Measurements from ENCODE around the gene JMJD7.

DNA sequence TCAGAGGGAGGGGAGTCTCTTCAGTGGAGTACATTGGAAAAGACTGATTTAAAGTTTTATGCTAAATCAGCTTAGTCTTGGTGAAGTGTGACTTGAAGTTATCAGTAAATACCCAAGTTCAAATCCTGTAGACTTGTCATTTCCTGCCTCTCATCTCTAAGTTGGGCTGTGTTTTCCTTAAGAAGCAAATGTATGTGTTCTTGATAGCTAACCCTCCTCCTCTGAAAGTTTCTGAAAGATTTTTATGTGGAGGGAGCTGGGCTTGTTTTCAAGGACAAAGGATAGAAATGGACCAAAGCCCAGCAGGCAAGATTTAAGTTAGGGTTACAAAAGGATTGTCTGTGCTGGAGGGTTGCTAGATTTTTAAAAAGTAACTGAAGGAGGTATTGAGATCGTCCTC, 49.4 kb upstream of the JMJD7 start:
- TF ChIP-seq REST (IDR thresholded peaks at IDR 0.05; ENCODE audit: low read depth), result no peak
- TF ChIP-seq, protein P1, sequence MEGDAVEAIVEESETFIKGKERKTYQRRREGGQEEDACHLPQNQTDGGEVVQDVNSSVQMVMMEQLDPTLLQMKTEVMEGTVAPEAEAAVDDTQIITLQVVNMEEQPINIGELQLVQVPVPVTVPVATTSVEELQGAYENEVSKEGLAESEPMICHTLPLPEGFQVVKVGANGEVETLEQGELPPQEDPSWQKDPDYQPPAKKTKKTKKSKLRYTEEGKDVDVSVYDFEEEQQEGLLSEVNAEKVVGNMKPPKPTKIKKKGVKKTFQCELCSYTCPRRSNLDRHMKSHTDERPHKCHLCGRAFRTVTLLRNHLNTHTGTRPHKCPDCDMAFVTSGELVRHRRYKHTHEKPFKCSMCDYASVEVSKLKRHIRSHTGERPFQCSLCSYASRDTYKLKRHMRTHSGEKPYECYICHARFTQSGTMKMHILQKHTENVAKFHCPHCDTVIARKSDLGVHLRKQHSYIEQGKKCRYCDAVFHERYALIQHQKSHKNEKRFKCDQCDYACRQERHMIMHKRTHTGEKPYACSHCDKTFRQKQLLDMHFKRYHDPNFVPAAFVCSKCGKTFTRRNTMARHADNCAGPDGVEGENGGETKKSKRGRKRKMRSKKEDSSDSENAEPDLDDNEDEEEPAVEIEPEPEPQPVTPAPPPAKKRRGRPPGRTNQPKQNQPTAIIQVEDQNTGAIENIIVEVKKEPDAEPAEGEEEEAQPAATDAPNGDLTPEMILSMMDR (IDR thresholded peaks at IDR 0.05 in 2 of 3, conservative IDR thresholded peaks at IDR 0.05 in 1 of 3; ENCODE audit: borderline replicate concordance in 1 of 3, insufficient read depth in 1 of 3, low read depth in 2 of 3, low read length in 2 of 3), result no peak
- no peak for TF ChIP-seq EGR1 (IDR thresholded peaks at IDR 0.05; ENCODE audit: low read depth)
- TF ChIP-seq RAD21 (IDR thresholded peaks at IDR 0.05; ENCODE audit: low read depth), result no peak
- TF ChIP-seq, protein P2, sequence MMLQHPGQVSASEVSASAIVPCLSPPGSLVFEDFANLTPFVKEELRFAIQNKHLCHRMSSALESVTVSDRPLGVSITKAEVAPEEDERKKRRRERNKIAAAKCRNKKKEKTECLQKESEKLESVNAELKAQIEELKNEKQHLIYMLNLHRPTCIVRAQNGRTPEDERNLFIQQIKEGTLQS (IDR thresholded peaks at IDR 0.05), result no peak
- TF ChIP-seq EZH2 (IDR thresholded peaks at IDR 0.05), result no peak
- TF ChIP-seq SIN3A (IDR thresholded peaks at IDR 0.05; ENCODE audit: low read depth), result no peak
- no peak for TF ChIP-seq SP1 (IDR thresholded peaks at IDR 0.05; ENCODE audit: low read depth)

Data from HCT116 (cell line).